Trophoblast cell (in vitro differentiated cells and primary cell): ENCODE measurements around the gene P4HA2.

ENCODE experiments used
- DNase-seq, 2 donors: peaks; one replicate each; pipeline ENCODE4 v3.0.0-alpha.2; 2016
- H2AFZ ChIP-seq: 2 replicates; pipeline ENCODE4 v1.6.1; 2013; ENCODE audit warnings: low read length, moderate library complexity, mild to moderate bottlenecking; ENCODE audit not compliant: insufficient read depth, poor library complexity
- H2AK5ac ChIP-seq: 2 replicates; pipeline ENCODE4 v1.6.1; 2013; ENCODE audit warnings: mild to moderate bottlenecking, low read length
- H2BK120ac ChIP-seq: 2 replicates; pipeline ENCODE4 v1.6.1; 2013; ENCODE audit warnings: low read length, mild to moderate bottlenecking, moderate library complexity; ENCODE audit not compliant: insufficient read depth, poor library complexity
- H2BK12ac ChIP-seq: 2 replicates; pipeline ENCODE4 v1.6.1; 2013; ENCODE audit warnings: mild to moderate bottlenecking, low read length, moderate library complexity
- H2BK5ac ChIP-seq: 2 replicates; pipeline ENCODE4 v1.6.1; 2013; ENCODE audit warnings: low read length, low read depth, moderate library complexity, mild to moderate bottlenecking; ENCODE audit not compliant: poor library complexity
- H3K14ac ChIP-seq: 2 replicates; pipeline ENCODE4 v1.6.1; 2013; ENCODE audit warnings: mild to moderate bottlenecking, low read length
- H3K18ac ChIP-seq: 2 replicates; pipeline ENCODE4 v1.6.1; 2013; ENCODE audit warnings: mild to moderate bottlenecking, low read length
- H3K23ac ChIP-seq: 2 replicates; pipeline ENCODE4 v1.6.1; 2013; ENCODE audit warnings: low read length
- H3K27ac ChIP-seq: 2 replicates; pipeline ENCODE4 v1.5.1; 2013; ENCODE audit warnings: low read depth, mild to moderate bottlenecking, inconsistent platforms, low read length, moderate library complexity
- H3K27me3 ChIP-seq: 2 replicates; pipeline ENCODE4 v1.6.1; 2013; ENCODE audit warnings: inconsistent platforms, mild to moderate bottlenecking, low read length, moderate library complexity; ENCODE audit not compliant: insufficient read depth
- H3K36me3 ChIP-seq, 2 experiments: 1 replicate in 1 of 2; 2 replicates in 1 of 2; pipeline ENCODE4 v1.6.1; 2013; ENCODE audit warnings: low read length in 2 of 2, mild to moderate bottlenecking in 2 of 2, moderate library complexity in 1 of 2; ENCODE audit not compliant: insufficient read depth in 2 of 2, control insufficient read depth in 1 of 2
- H3K4ac ChIP-seq: 2 replicates; pipeline ENCODE4 v1.6.1; 2013; ENCODE audit warnings: low read depth, mild to moderate bottlenecking, low read length, moderate library complexity
- H3K4me1 ChIP-seq, 2 experiments: 1 replicate in 1 of 2; 2 replicates in 1 of 2; pipeline ENCODE4 v1.6.1; 2013; ENCODE audit warnings: low read length in 2 of 2, mild to moderate bottlenecking in 2 of 2, moderate library complexity in 1 of 2; ENCODE audit not compliant: insufficient read depth in 2 of 2, control insufficient read depth in 1 of 2
- H3K4me2 ChIP-seq: 2 replicates; pipeline ENCODE4 v1.6.1; 2013; ENCODE audit warnings: inconsistent platforms, mild to moderate bottlenecking, low read length, moderate library complexity
- H3K4me3 ChIP-seq: 2 replicates; pipeline ENCODE4 v1.5.1; 2013; ENCODE audit warnings: mild to moderate bottlenecking, low read depth, low read length, inconsistent platforms
- H3K79me1 ChIP-seq: one replicate; pipeline ENCODE4 v1.6.1; 2013; ENCODE audit warnings: low read length
- H3K79me2 ChIP-seq: 2 replicates; pipeline ENCODE4 v1.6.1; 2013; ENCODE audit warnings: low read length, mild to moderate bottlenecking; ENCODE audit not compliant: control insufficient read depth, insufficient read depth, poor library complexity
- H3K9ac ChIP-seq: 2 replicates; pipeline ENCODE4 v1.6.1; 2013; ENCODE audit warnings: mild to moderate bottlenecking, low read length
- H3K9me3 ChIP-seq: 2 replicates; pipeline ENCODE4 v1.6.1; 2013; ENCODE audit warnings: low read depth, mild to moderate bottlenecking, control low read depth, inconsistent platforms, low read length; ENCODE audit not compliant: insufficient read depth
- H4K12ac ChIP-seq: 2 replicates; pipeline ENCODE4 v1.6.1; 2013; ENCODE audit warnings: low read depth, mild to moderate bottlenecking, low read length, moderate library complexity
- H4K8ac ChIP-seq: 2 replicates; pipeline ENCODE4 v1.6.1; 2013; ENCODE audit warnings: low read depth, mild to moderate bottlenecking, low read length, moderate library complexity
- H4K91ac ChIP-seq: one replicate; pipeline ENCODE4 v1.6.1; 2013; ENCODE audit warnings: low read depth, mild to moderate bottlenecking, low read length, moderate library complexity
- WGBS: extraction: QIAGEN DNeasy Blood & Tissue Kit; methylation state at CpG from one replicate; pipeline ENCODE4 v1.1.7; 2013; ENCODE audit warnings: missing lambda C conversion rate; ENCODE audit not compliant: insufficient read length, insufficient coverage; ENCODE audit errors: extremely low coverage; 5-methylcytosine and 5-hydroxymethylcytosine counted together

Gene P4HA2

DNA sequence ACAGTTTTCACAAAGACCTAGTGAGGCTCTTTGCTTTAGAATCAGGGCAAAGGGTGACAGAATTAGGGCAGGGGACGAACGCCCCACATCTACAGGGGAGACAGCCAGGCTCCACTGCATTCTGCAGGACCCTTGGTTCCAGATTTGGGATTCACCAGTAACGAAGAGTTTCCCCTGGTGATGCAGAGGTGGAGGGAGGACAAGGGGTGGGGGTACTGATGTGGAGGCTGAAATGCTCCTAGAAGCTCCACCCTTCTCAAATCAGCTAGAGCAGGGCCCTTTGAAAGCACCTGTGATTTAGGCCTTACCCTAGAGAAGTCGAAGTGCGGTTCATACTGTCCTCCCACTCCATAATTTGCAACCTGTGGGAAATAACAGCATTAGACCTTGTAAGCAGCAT is 29.1 kb downstream of the P4HA2 start:
- Histone ChIP-seq H2BK12ac (no peak overlapping the region), H3K4ac (no peak overlapping the region), H4K8ac (no peak overlapping the region), H3K23ac (no peak overlapping the region), H4K12ac (no peak overlapping the region), H3K79me1 (no peaks in the 10 kb centered on the region), H2AK5ac (no peak overlapping the region), H2AFZ (no peak overlapping the region), H2BK5ac (no peak overlapping the region), H3K4me1 (no peaks in the 10 kb centered on the region), H3K9me3 (no peaks in the 10 kb centered on the region), H3K27ac (no peak overlapping the region), H3K18ac (no peak overlapping the region), H3K14ac (no peak overlapping the region), H4K91ac (no peak overlapping the region), H3K4me3 (no peak overlapping the region), H3K36me3 (peaks cover 2 to 3% of the 10 kb centered on the region in 2 experiments), H3K4me2 (no peak overlapping the region), H3K27me3 (no peaks in the 10 kb centered on the region), H3K9ac (no peak overlapping the region), H2BK120ac (no peak overlapping the region), H3K79me2 (no peaks in the 10 kb centered on the region)
- WGBS = no CpG with 5 or more reads among the region's 5 CpGs
- DNase-seq = no peak

DNA sequence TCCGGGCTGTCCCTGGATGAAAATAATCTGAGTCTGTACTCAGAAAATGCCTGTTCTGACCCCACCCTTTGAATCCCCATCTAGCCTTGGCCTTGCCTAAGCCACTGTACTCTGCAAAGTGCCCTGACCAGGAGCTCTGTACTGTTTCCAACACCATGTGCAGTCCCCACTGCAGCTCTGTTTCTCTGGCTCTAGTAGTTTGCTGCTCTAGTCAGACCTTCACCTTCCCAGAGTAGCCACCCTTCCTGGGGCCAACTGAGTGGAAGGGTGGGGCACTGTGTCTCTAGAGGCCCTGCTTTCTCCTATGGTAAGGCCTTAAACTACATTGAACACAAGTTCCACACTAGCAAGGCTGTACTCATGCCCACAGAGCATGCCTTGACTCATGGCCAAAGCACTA is 31.9 kb downstream of the P4HA2 start:
- Histone ChIP-seq H2BK5ac (no peak overlapping the region), H3K27ac (no peak overlapping the region), H3K79me1 (no peaks in the 10 kb centered on the region), H3K4me3 (no peak overlapping the region), H4K12ac (no peak overlapping the region), H3K18ac (no peak overlapping the region), H2AK5ac (no peak overlapping the region), H3K4me2 (no peak overlapping the region), H4K91ac (no peak overlapping the region), H2BK120ac (no peak overlapping the region), H3K27me3 (no peaks in the 10 kb centered on the region), H4K8ac (no peak overlapping the region), H3K79me2 (no peaks in the 10 kb centered on the region), H3K14ac (no peak overlapping the region), H2BK12ac (no peak overlapping the region), H3K23ac (no peak overlapping the region), H3K4me1 (no peaks in the 10 kb centered on the region), H3K36me3 (peaks cover 1 to 2% of the 10 kb centered on the region in 2 experiments), H3K9ac (no peak overlapping the region), H3K4ac (no peak overlapping the region), H2AFZ (no peak overlapping the region), H3K9me3 (no peaks in the 10 kb centered on the region)
- WGBS = no CpG with 5 or more reads among the region's 1 CpG
- DNase-seq = no peak

GRCh38 chr5:132193165-132193694 is 34.4 kb downstream of the P4HA2 start:
- no CpG with 5 or more reads among the region's 2 CpGs for WGBS
- no peak overlapping the region for H4K8ac ChIP-seq
- no peak overlapping the region for H2BK12ac ChIP-seq
- no peak overlapping the region for H4K12ac ChIP-seq
- H3K27ac ChIP-seq = no peak overlapping the region
- H2BK5ac ChIP-seq = no peak overlapping the region
- H3K79me1 ChIP-seq = no peaks in the 10 kb centered on the region
- H2AK5ac ChIP-seq = no peak overlapping the region
- H3K4ac ChIP-seq = no peak overlapping the region
- H2BK120ac ChIP-seq = no peak overlapping the region
- no peak overlapping the region for H3K4me3 ChIP-seq
- no peak overlapping the region for H3K14ac ChIP-seq
- H3K79me2 ChIP-seq = no peaks in the 10 kb centered on the region
- H3K4me1 ChIP-seq = no peaks in the 10 kb centered on the region
- no peaks in the 10 kb centered on the region for H3K27me3 ChIP-seq
- no peak overlapping the region for H3K18ac ChIP-seq
- H2AFZ ChIP-seq = no peak overlapping the region
- no peak overlapping the region for H3K4me2 ChIP-seq
- peaks cover 0 to 1% of the 10 kb centered on the region in 2 experiments for H3K36me3 ChIP-seq
- no peak overlapping the region for H3K9ac ChIP-seq
- H3K9me3 ChIP-seq = no peaks in the 10 kb centered on the region
- H3K23ac ChIP-seq = no peak overlapping the region
- no peak for DNase-seq
- H4K91ac ChIP-seq = no peak overlapping the region

GRCh38 chr5:132190161-132190817 is 37.4 kb downstream of the P4HA2 start:
- DNase-seq = peak in 1 of 2 donors; percentile 63
- Histone ChIP-seq H3K4me1 (no peaks in the 10 kb centered on the region), H3K4me2 (no peak overlapping the region), H4K91ac (no peak overlapping the region), H3K9me3 (no peaks in the 10 kb centered on the region), H4K8ac (no peak overlapping the region), H3K9ac (no peak overlapping the region), H2BK120ac (no peak overlapping the region), H3K14ac (no peak overlapping the region), H2BK5ac (no peak overlapping the region), H3K4me3 (no peak overlapping the region), H3K23ac (no peak overlapping the region), H2BK12ac (no peak overlapping the region), H2AFZ (no peak overlapping the region), H3K36me3 (no peaks in the 10 kb centered on the region), H3K79me1 (no peaks in the 10 kb centered on the region), H3K18ac (no peak overlapping the region), H3K4ac (no peak overlapping the region), H3K79me2 (no peaks in the 10 kb centered on the region), H2AK5ac (no peak overlapping the region), H3K27ac (no peak overlapping the region), H3K27me3 (no peaks in the 10 kb centered on the region), H4K12ac (no peak overlapping the region)
- no CpG with 5 or more reads among the region's 3 CpGs for WGBS
